ENCODE measurements around the gene STMP1. TPM values are rescaled to one million over a fixed set of nuclear protein-coding genes. Genes with fewer than 3 reads are reported as not detected.

Gene STMP1
- total and polyA plus RNA-seq, 2 of the 13 experiments (the other 11 are each of a cell fraction or from before 2014, with no cell fraction given) = 7.2 to 16.2 TPM

DNA sequence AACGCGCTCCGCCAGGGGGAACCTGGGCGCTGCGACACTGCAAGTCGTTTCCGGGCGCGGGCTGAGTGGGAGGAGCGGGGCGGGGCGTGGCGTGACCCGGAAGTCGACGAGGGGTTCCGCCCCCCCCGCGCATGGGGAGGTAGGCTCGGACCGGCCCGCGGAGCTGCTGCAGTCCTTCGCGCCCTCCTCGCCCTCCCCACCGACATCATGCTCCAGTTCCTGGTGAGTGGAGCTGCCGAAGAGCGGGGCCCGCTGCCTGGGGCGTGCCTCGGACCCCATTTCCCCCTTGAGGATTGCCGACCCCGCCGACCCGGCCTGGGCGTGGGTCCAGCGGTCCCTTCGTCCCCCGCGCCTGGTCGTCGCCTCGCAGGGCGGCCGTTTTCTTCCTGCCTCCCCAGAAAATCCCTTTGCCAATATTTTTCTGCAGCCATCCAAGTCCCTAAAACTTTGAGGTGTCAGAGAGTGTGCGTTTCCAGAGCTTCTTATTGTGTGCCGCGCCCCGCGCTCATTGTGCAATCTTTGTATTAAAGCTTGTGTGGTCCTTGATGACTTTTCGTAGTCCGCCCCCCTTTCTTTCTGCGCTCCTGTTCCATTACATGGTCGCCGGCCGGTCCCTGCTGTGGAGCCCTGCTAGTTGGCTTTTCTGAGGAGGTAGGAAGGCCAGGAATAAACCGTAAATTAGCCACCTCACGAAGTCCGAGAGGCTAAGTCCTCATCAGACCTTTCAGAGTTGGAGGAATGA, at the start of gene STMP1 (continued):
- TF ChIP-seq FOXA1 (IDR thresholded peaks at IDR 0.05) (no peak), FOXA1 (CRISPR knock-in tag; IDR thresholded peaks at IDR 0.05) (peak; percentile 39; the same call in 1 of the 2 replicates), NFYB (CRISPR knock-in tag; IDR thresholded peaks at IDR 0.05) (no peak), SATB2 (CRISPR knock-in tag; IDR thresholded peaks at IDR 0.05) (no peak; the same call in 1 of the 2 replicates), HDAC2 (CRISPR knock-in tag; IDR thresholded peaks at IDR 0.05) (peak; percentile 58; the same call in 1 of the 2 replicates), ARNT (IDR thresholded peaks at IDR 0.05) (no peak), ZIK1 (CRISPR knock-in tag; IDR thresholded peaks at IDR 0.05; ENCODE audit: borderline replicate concordance, low read depth) (no peak), U2AF2 (IDR thresholded peaks at IDR 0.05; ENCODE audit: low read depth, low read length) (no peak), MAFF (IDR thresholded peaks at IDR 0.05; ENCODE audit: low read depth, low read length) (no peak), KLF15 (CRISPR knock-in tag; IDR thresholded peaks at IDR 0.05; ENCODE audit: borderline replicate concordance) (peak; percentile 88; the same call in 1 of the 2 replicates), RCOR2 (CRISPR knock-in tag; IDR thresholded peaks at IDR 0.05) (no peak), LCORL (IDR thresholded peaks at IDR 0.05) (no peak), LCORL (CRISPR knock-in tag; IDR thresholded peaks at IDR 0.05) (peak; percentile 39; the same call in 1 of the 2 replicates), ZNF264 (CRISPR knock-in tag; IDR thresholded peaks at IDR 0.05) (peak; percentile 82)
- TF ChIP-seq, protein P1, sequence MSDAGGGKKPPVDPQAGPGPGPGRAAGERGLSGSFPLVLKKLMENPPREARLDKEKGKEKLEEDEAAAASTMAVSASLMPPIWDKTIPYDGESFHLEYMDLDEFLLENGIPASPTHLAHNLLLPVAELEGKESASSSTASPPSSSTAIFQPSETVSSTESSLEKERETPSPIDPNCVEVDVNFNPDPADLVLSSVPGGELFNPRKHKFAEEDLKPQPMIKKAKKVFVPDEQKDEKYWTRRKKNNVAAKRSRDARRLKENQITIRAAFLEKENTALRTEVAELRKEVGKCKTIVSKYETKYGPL (CRISPR knock-in tag; IDR thresholded peaks at IDR 0.05) = no peak
- TF ChIP-seq, protein P2, sequence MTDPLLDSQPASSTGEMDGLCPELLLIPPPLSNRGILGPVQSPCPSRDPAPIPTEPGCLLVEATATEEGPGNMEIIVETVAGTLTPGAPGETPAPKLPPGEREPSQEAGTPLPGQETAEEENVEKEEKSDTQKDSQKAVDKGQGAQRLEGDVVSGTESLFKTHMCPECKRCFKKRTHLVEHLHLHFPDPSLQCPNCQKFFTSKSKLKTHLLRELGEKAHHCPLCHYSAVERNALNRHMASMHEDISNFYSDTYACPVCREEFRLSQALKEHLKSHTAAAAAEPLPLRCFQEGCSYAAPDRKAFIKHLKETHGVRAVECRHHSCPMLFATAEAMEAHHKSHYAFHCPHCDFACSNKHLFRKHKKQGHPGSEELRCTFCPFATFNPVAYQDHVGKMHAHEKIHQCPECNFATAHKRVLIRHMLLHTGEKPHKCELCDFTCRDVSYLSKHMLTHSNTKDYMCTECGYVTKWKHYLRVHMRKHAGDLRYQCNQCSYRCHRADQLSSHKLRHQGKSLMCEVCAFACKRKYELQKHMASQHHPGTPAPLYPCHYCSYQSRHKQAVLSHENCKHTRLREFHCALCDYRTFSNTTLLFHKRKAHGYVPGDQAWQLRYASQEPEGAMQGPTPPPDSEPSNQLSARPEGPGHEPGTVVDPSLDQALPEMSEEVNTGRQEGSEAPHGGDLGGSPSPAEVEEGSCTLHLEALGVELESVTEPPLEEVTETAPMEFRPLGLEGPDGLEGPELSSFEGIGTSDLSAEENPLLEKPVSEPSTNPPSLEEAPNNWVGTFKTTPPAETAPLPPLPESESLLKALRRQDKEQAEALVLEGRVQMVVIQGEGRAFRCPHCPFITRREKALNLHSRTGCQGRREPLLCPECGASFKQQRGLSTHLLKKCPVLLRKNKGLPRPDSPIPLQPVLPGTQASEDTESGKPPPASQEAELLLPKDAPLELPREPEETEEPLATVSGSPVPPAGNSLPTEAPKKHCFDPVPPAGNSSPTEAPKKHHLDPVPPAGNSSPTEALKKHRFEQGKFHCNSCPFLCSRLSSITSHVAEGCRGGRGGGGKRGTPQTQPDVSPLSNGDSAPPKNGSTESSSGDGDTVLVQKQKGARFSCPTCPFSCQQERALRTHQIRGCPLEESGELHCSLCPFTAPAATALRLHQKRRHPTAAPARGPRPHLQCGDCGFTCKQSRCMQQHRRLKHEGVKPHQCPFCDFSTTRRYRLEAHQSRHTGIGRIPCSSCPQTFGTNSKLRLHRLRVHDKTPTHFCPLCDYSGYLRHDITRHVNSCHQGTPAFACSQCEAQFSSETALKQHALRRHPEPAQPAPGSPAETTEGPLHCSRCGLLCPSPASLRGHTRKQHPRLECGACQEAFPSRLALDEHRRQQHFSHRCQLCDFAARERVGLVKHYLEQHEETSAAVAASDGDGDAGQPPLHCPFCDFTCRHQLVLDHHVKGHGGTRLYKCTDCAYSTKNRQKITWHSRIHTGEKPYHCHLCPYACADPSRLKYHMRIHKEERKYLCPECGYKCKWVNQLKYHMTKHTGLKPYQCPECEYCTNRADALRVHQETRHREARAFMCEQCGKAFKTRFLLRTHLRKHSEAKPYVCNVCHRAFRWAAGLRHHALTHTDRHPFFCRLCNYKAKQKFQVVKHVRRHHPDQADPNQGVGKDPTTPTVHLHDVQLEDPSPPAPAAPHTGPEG (CRISPR knock-in tag; IDR thresholded peaks at IDR 0.05) = peak; percentile 61; the same call in 1 of the 2 replicates
- TF ChIP-seq, protein P3, sequence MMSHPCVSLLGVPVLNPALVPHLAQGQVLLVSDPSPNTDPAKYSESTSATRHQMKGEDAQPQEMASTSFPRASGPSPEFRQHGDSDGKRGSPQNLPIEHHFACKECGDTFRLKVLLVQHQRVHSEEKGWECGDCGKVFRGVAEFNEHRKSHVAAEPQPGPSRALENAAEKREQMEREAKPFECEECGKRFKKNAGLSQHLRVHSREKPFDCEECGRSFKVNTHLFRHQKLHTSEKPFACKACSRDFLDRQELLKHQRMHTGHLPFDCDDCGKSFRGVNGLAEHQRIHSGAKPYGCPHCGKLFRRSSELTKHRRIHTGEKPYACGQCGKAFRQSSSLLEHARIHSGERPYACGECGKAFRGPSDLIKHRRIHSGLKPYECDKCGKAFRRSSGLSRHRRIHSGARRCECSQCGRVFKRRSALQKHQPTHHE (CRISPR knock-in tag; IDR thresholded peaks at IDR 0.05; ENCODE audit: borderline replicate concordance) = no peak
- TF ChIP-seq, protein P4, sequence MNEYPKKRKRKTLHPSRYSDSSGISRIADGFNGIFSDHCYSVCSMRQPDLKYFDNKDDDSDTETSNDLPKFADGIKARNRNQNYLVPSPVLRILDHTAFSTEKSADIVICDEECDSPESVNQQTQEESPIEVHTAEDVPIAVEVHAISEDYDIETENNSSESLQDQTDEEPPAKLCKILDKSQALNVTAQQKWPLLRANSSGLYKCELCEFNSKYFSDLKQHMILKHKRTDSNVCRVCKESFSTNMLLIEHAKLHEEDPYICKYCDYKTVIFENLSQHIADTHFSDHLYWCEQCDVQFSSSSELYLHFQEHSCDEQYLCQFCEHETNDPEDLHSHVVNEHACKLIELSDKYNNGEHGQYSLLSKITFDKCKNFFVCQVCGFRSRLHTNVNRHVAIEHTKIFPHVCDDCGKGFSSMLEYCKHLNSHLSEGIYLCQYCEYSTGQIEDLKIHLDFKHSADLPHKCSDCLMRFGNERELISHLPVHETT (CRISPR knock-in tag; conservative IDR thresholded peaks at IDR 0.05) = peak; percentile 43
- TF ChIP-seq, protein P5, sequence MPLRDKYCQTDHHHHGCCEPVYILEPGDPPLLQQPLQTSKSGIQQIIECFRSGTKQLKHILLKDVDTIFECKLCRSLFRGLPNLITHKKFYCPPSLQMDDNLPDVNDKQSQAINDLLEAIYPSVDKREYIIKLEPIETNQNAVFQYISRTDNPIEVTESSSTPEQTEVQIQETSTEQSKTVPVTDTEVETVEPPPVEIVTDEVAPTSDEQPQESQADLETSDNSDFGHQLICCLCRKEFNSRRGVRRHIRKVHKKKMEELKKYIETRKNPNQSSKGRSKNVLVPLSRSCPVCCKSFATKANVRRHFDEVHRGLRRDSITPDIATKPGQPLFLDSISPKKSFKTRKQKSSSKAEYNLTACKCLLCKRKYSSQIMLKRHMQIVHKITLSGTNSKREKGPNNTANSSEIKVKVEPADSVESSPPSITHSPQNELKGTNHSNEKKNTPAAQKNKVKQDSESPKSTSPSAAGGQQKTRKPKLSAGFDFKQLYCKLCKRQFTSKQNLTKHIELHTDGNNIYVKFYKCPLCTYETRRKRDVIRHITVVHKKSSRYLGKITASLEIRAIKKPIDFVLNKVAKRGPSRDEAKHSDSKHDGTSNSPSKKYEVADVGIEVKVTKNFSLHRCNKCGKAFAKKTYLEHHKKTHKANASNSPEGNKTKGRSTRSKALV (CRISPR knock-in tag; IDR thresholded peaks at IDR 0.05) = peak; percentile 82; the same call in 1 of the 2 replicates

Measured in HepG2 (cell line).